Epithelial cell of esophagus (primary cell): ENCODE measurements around the gene PRAC2.

Experiments
- DNase-seq: peaks from one replicate; pipeline ENCODE4 v3.0.0; 2010; ENCODE audit warnings: low read depth
- H3K4me3 ChIP-seq: 2 replicates; pipeline ENCODE4 v1.5.1; 2011; ENCODE audit warnings: mild to moderate bottlenecking, low read length, control low read depth
- TF ChIP-seq, protein P1 (sequence below): IDR thresholded peaks from 2 replicates; pipeline ENCODE4 v1.5.1; 2011; ENCODE audit warnings: low read depth, mild to moderate bottlenecking, low read length, control low read depth, inconsistent platforms; ENCODE audit not compliant: insufficient read depth; ENCODE audit errors: missing control alignments

PRAC2 gene

DNA sequence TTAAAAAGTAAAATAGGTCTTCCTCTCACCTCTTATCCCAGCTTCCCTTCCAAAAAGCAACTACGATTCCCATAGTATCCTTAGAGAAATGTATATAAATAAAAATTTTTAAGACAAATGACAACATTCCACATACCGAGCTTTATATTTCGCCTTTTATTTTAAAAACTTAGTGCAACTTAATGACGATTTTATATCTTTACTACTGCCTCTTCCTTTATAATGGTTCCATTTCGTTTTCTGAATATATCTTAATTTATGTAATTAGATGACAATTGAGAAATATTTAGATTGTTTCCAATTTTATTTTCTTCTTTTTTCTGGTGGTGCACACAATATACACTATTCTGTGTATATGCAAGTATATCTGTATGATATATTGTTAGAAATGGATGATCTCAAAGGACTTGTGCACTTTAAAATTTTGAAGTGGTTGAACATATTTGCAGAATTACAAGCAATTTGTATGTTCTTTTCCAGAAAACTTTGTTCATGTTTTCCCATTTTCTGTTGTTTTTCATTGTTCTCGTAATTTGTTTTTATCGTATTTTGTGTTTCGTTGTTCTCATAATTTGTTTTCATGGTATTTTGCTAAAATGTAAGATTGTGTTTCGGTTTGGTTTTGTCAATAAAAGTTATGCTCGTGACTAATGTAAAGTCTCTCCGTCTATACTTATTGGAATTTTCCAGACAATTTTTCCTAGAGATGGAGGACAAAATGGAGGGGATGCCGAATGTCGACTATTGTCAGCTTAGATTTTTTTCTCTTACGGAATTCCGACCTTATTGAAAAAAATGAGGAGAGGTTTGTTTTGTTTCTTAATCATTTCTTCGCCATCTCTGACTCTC is 26.0 kb downstream of the PRAC2 start:
- TF ChIP-seq, protein P1, sequence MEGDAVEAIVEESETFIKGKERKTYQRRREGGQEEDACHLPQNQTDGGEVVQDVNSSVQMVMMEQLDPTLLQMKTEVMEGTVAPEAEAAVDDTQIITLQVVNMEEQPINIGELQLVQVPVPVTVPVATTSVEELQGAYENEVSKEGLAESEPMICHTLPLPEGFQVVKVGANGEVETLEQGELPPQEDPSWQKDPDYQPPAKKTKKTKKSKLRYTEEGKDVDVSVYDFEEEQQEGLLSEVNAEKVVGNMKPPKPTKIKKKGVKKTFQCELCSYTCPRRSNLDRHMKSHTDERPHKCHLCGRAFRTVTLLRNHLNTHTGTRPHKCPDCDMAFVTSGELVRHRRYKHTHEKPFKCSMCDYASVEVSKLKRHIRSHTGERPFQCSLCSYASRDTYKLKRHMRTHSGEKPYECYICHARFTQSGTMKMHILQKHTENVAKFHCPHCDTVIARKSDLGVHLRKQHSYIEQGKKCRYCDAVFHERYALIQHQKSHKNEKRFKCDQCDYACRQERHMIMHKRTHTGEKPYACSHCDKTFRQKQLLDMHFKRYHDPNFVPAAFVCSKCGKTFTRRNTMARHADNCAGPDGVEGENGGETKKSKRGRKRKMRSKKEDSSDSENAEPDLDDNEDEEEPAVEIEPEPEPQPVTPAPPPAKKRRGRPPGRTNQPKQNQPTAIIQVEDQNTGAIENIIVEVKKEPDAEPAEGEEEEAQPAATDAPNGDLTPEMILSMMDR = no peak
- no peak overlapping the region for H3K4me3 ChIP-seq
- no peak for DNase-seq

DNA sequence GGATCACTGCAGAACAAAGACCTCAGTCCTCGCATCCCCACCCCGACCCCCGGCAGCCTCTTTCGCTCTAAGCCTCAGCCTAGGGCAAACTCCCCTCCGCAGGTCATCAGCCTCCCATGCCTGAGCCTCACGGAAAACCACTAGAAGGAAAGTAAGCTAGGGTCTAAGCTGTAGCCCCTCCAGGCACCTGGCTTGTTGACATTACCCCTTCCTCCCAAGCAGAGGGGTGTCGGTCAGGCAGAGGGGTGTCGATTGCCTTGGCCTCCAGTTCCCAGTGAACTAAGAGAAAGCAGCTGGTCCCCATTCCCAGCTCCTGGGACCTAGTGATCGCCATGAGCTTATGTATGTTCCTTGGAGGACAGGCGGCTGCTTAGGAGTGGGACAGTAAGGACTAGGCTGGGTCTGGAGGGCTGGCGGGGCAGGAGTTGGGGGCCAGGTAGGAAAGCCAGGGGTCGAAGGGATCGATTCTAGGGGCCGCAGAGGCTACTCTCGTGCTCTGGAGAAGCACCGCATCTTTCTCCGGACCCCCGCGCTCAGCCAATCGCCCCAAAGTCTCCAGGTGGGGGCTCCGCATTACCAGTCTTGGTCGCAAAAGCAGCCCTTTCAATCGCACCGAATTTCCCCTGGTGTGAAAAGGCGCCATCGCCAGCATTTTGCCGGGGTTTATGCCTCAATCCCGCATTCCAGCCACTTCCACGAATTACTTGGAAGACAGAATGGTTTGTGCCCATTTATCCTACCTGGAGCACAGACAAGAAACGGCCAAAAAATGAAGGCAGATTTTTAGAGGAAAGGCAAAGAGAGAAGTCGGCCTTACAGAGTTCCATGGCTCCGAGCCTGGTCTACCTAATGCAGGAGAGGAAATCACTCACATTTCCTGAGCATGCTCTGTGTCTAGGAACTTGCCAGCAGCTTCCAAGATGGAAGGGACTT is 26.9 kb downstream of the PRAC2 start:
- TF ChIP-seq, protein P1 = no peak
- no peak for DNase-seq

DNA sequence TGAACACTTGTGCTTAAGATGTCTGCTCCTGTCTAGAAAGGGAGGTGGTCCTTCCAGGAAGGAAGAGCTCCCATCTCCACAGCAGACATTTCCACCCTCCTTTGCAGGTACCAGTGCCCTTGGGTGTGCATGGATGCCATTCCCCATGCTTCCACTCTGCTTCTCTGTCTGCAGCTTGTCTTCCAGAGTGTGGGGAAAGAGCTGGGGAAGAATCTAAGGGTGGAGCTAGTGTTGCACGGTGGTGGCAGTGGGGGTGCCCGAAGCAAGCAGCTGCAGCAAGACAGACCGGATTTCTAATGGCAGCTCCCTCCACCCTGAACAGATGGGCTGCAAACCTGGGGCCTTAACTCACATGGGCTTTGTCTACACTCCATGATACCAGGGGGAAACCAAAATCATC is 28.2 kb downstream of the PRAC2 start:
- DNase-seq = no peak
- no peak overlapping the region for H3K4me3 ChIP-seq
- TF ChIP-seq, protein P1 = no peak

More for the DNA sequence above, 26.9 kb downstream of the PRAC2 start:
- H3K4me3 ChIP-seq = no peak overlapping the region

- DNase-seq = no peak
- H3K4me3 ChIP-seq = no peak overlapping the region
- TF ChIP-seq, protein P1 = no peak
Measured at GRCh38 chr17:48751733-48752398, 28.9 kb downstream of the PRAC2 start.

DNA sequence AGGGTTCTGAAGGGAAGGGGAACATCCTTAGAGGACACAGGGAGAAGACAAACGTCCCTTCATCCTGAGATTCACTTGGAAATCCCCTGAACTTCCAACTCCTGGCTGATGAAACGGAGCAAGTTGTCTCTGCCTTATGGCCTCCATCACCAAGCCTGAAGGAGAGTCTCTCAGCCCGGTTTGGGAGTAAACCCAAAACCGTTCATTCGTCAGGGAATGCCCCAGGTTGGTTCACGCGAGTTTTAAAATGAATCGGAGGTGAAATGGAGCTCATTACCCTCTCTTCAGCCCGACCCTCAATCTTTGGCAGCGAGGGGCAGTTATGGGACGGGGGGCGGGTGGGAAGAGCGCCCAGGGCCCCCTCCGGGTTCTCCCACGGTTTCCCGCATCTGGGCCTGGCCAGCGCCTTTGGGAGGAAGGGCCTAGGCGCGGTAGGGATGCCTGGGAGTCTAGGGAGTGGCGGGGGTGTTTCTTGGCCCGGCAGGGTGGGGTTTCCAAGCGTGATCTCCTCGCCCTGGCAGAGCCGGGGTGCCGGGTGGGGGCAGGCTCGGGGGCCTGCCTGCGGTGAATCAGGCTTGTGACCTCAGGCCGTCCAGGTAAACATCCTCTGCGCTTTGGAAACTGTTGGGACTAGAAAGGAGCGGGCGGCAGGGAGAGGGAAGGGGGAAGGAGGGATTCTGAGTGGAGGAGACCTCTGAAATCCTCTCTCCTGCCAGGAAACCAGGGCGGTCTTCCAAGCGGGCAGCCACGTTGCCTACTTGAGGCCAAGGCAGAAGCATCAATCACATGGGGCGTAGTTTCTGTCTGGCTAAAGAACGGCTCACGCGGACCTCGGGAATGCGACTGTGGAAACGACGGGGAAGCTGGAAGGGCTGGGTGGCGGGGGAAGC is 29.7 kb downstream of the PRAC2 start:
- TF ChIP-seq, protein P1 = no peak
- DNase-seq = no peak

More for the DNA sequence above, 29.7 kb downstream of the PRAC2 start:
- no peak overlapping the region for H3K4me3 ChIP-seq
